OCI-M2 (cell line): ENCODE measurements around the gene PDGFRA.
"Not testable (repeated sequence)": the region's sequence is repeated elsewhere in the genome, so short reads cannot be mapped to it uniquely, and the experiment has no call there.

Source experiments
- DNase-seq: peaks from one replicate; lab custom pipeline; 2025; ENCODE audit not compliant: unreplicated experiment; lab: John Stamatoyannopoulos, UW

The PDGFRA gene

DNA sequence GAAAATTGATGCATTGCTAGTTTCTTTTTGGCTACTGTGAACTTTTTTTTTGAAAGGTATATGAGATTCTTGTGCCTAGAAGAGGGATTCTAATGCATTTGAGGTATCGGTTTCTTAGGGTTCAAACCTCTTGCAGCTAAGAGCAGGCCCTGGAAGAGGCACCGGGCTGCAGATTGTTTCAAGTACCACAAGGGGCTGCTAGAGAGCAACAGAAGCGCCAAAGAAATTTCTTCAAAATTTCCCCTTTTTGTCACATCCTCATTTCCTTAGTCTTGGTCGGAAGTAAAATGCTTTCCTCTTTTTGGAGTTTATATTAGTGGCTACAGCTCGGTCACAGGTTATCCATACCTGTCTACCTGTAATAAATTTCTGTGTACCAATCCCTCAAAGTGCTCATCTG is 89.8 kb downstream of the PDGFRA start:
- DNase-seq = no peak

DNA sequence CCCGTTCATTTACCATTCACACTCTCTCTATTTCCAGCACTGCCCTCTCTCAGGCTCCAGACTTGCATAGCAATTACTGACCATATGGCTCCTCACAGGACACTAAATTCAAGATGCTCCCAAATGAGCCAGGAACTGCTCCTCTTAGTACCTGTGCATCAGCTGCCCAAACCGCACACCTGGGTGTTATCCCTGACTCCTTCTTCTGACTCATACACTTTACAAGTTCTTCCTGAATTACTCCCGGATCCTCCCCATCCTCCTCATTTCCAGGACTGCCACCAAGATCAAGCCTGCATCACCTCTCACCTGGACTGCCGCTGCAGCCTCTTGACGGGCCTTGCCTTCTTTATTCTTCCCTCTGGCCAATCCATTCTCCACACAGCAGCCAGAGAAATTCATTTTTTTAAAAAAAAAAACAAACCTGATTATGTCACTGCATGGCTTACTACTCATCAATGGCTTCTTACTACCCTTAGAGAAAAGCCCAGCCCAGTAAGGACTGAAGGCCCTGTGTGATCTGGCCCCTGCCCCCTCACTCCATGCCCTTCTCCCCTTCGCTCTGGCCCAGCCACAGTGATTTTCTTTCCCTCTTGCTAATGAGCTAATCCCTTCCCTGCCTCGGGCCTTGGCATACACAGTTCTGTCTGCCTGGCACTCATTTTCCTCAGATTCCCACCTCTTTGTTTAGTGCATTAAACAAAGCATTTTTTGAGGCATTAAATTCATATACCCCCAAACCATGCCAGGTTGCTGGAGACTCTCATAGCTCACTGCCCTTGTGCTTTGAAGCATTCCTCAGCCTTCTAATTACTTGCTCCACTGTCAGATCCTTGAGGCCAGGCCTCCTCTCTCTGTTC is 92.0 kb downstream of the PDGFRA start:
- DNase-seq = no peak

DNA sequence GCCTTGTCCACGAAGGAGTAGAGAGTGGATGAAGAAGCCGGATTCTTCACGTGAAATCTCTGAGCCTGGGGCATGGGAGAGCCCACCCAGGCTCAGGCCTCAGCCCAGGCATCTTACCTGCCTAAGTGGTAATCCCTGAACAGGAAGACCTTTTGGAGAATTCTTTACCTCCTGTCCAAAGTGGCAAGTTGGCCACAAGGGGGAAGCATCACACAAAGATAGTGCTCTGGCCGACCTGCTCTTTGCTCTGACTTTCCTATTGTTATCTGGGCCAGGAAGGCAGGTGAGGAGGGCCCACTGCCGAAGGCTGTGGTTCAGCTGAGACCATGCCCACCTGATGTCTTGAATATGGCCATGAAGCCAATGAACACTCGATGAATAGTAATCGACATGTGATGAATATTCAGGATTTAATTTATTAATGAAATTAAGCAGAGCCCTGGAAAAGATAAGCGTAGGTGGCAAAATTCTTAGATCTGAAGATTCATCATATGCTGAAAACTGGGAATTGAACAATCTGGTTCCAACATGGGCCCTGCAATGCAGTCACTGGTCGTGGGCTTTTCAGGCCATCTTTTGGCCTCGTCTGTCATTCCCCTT is 93.8 kb downstream of the PDGFRA start:
- peak; percentile 25 for DNase-seq

DNA sequence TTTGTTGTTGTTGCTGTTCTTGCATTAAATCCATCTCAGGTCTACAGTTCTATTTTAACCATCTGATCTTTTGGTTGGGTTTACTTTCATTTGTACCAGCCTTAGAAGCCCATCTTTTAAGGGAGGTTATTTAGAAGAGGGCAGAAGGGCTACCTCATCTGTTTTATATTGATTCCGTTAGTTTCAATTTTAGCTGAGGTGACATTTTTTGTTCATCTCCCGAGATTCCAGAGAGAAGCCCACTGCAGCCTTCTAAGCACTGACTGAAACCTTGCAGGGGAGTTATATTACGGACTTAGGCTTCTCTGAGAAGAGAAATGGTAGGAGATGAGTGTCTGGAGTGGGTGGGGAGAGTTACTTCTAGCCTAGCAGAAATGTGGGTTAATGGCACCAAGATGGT is 101.8 kb downstream of the PDGFRA start:
- no peak for DNase-seq

DNA sequence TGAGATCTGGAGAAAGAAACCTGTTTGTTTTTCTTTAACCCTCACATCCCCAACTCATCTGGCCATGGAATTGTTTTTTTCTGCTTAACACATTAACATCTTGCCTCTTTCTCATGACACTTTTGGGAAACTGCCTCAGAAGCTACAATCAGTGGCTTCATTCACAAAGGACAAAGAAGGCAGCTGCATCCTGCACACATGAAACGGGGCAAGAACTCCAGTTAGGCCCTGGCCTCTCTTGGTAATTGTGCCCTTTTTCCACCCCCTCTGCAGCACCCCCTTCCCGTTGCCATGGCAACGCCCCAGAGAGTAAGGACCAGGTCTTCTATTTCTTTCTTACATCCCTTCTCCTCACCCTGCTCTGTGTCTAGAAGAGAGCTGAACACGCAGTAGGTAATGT is 103.4 kb downstream of the PDGFRA start:
- no peak for DNase-seq

DNA sequence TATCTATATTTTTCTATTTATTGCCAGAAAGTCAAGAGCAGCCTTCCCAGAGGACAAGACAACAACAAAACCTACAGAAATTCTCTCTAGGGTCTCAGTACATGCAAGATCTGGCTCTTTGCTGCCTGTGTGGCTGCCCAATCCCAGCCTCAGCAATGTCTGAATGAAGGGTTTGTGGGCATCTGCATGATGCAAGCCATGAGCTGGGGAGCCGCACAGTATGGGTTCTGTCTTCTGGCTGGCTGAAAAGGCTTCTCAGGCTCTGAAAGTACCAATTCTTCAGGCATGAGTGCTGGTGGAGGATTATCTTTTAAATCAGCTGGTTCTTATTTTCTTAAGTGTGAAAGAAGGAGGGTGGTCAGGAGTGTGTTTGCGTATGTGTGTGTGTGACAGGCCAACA is 104.6 kb downstream of the PDGFRA start:
- no peak for DNase-seq

DNA sequence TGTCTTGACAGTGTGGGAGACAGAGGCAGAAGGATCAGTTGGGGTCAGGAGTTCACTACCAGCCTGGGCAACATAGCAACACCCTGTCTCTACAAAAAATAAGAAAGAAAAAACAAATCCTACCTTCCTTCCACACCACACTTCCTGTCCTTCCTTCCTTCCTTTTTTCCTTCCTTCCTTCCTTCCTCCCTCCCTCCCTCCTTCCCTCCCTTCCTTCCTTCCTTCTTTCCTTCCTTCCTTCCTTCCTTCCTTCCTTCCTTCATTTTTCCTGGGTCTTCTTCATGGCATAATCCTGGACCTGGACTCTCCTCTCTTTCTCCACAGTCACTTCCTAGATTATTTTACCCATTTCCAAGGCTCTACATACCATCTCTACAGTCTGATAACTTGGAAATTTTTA is 105.7 kb downstream of the PDGFRA start:
- not testable (repeated sequence) for DNase-seq

DNA sequence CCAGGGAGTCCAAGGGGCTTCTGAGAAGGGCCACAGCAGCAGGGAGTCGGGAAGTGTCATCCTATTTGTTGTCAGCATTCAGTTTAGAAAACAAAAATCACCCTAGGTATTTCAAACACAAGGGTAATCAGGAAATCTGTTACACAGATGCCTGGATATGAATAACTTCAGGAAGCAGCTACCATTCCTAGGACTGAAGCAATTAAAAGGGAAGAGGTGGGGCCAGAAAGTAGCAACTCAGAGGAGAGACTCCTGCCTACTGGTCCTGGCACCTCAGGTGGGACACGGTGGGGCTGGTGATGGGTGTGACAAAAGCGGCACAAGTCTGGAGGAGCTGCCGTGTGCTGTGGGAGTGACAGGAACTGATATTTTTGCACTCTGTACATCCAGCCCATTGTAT is 107.9 kb downstream of the PDGFRA start:
- DNase-seq = no peak

DNA sequence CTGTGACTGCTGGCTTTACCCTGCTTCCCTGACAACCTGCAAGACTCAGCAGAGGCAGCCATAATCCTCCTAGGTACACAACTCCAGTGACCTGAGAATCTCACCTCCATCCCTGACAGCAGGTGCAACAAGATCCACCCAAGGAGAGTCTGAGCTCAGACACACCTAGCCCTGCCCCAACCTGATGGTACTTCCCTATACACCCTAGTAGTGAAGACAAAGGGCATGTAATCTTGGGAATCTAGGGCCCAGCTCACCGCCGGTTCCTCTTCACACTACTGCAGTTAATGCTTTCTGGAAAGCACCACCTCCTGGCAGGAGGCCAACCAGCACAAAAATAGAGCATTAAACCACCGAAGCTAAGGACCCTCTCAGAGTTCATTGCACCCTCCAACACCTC is 113.0 kb downstream of the PDGFRA start:
- DNase-seq = not testable (repeated sequence)
